OCI-LY1 (cell line): ENCODE data around the gene ZNF624.

Experiments
- H2AFZ ChIP-seq: fragments of 200-600 bp; sonication (generic), shearing (Covaris generic); 2 replicates; pipeline ENCODE4 v1.6.0; 2014; ENCODE audit warnings: antibody characterized with exemption, mild to moderate bottlenecking, low read length
- H3F3A ChIP-seq: fragments of 200-600 bp; sonication (generic), shearing (Covaris generic); 2 replicates; pipeline ENCODE4 v1.6.0; 2014; ENCODE audit warnings: mild to moderate bottlenecking, antibody characterized with exemption, low read length, moderate library complexity; ENCODE audit not compliant: insufficient read depth
- H3K27ac ChIP-seq: fragments of 200-600 bp; sonication (generic); 2 replicates; pipeline ENCODE4 v1.5.1; 2014; ENCODE audit warnings: low read length, mixed run types, mild to moderate bottlenecking, low read depth; ENCODE audit not compliant: poor library complexity, severe bottlenecking
- H3K27me3 ChIP-seq: fragments of 200-600 bp; sonication (generic); 2 replicates; pipeline ENCODE4 v1.6.0; 2014; ENCODE audit warnings: antibody characterized with exemption, mild to moderate bottlenecking, low read length, moderate library complexity; ENCODE audit not compliant: insufficient read depth
- H3K36me3 ChIP-seq: fragments of 200-600 bp; sonication (generic); 2 replicates; pipeline ENCODE4 v1.6.1; 2014; ENCODE audit warnings: mild to moderate bottlenecking, antibody characterized with exemption, low read length, moderate library complexity, mixed read lengths; ENCODE audit not compliant: insufficient read depth
- H3K4me1 ChIP-seq: fragments of 200-600 bp; sonication (generic); 2 replicates; pipeline ENCODE4 v1.5.1; 2014; ENCODE audit warnings: mild to moderate bottlenecking, low read length, moderate library complexity; ENCODE audit not compliant: insufficient read depth, severe bottlenecking
- H3K4me2 ChIP-seq: fragments of 200-600 bp; sonication (generic), shearing (Covaris generic); 2 replicates; pipeline ENCODE4 v1.6.1; 2014; ENCODE audit warnings: low read length
- H3K4me3 ChIP-seq: fragments of 200-600 bp; sonication (generic); 2 replicates; pipeline ENCODE4 v1.5.1; 2014; ENCODE audit warnings: low read length, low read depth, mild to moderate bottlenecking, mixed read lengths; ENCODE audit not compliant: poor library complexity, severe bottlenecking
- H3K79me2 ChIP-seq: fragments of 200-600 bp; shearing (Covaris generic); 2 replicates; pipeline ENCODE4 v1.6.1; 2016; ENCODE audit warnings: mixed run types, low read length, mixed read lengths; ENCODE audit not compliant: insufficient read depth
- H3K9ac ChIP-seq: fragments of 200-600 bp; sonication (generic), shearing (Covaris generic); 2 replicates; pipeline ENCODE4 v1.6.1; 2014; ENCODE audit warnings: mild to moderate bottlenecking, low read length, mixed read lengths
- H3K9me2 ChIP-seq: fragments of 200-600 bp; sonication (generic), shearing (Covaris generic); 2 replicates; pipeline ENCODE4 v1.6.1; 2014; ENCODE audit warnings: low read depth, mild to moderate bottlenecking, low read length, mixed read lengths
- H3K9me3 ChIP-seq: fragments of 200-600 bp; shearing (Covaris generic); 2 replicates; pipeline ENCODE4 v1.6.1; 2014; ENCODE audit warnings: low read length, mixed read lengths
- H4K20me1 ChIP-seq: fragments of 200-600 bp; sonication (generic), shearing (Covaris generic); 2 replicates; pipeline ENCODE4 v1.6.0; 2016; ENCODE audit warnings: mild to moderate bottlenecking, low read length; ENCODE audit not compliant: insufficient read depth
- EZH2 ChIP-seq: fragments of 200-600 bp; sonication (generic), shearing (Covaris generic); IDR thresholded peaks from 2 replicates; pipeline ENCODE4 v1.8.0; 2017; ENCODE audit warnings: borderline replicate concordance, mixed run types, mild to moderate bottlenecking, antibody characterized with exemption, low read length, moderate library complexity, mixed read lengths
- TF ChIP-seq, protein P1 (sequence below): fragments of 200-600 bp; sonication (generic), shearing (Covaris generic); IDR thresholded peaks from 2 replicates; pipeline ENCODE4 v1.5.1; 2017; ENCODE audit warnings: mild to moderate bottlenecking, antibody characterized with exemption, low read length, moderate library complexity, mixed read lengths

Gene ZNF624

DNA sequence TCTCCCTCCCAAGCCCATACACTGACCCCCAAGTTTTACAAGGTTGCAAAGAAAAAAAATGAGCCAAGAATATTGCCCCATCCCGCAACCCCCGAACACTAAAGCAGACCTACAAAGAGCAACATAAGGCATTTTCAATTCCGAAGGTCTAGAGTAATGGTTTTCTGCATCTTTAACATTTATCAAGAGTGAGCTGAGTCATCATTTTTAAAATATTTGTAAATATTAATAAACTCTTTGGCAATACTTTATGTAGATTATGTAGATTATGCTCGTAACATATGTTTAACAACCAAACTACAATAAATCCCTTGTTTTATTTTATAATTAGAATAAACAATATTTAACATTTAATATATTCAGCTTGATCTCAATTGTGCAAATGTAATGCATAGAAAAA is 1.4 kb downstream of the ZNF624 start:
- Histone ChIP-seq H3K9me3 (peaks cover 2% of the 10 kb centered on the region; the same call in 1 of the 2 replicates), H4K20me1 (no peaks in the 10 kb centered on the region), H3K4me3 (peak overlapping the region; percentile 76), H3K4me1 (peaks cover 5% of the 10 kb centered on the region), H3K27me3 (no peaks in the 10 kb centered on the region), H2AFZ (no peak overlapping the region), H3F3A (no peaks in the 10 kb centered on the region), H3K79me2 (no peaks in the 10 kb centered on the region), H3K9ac (no peak overlapping the region), H3K9me2 (no peaks in the 10 kb centered on the region), H3K27ac (no peak overlapping the region), H3K36me3 (no peaks in the 10 kb centered on the region), H3K4me2 (peak overlapping the region; percentile 78)
- no peak for TF ChIP-seq EZH2
- TF ChIP-seq, protein P1, sequence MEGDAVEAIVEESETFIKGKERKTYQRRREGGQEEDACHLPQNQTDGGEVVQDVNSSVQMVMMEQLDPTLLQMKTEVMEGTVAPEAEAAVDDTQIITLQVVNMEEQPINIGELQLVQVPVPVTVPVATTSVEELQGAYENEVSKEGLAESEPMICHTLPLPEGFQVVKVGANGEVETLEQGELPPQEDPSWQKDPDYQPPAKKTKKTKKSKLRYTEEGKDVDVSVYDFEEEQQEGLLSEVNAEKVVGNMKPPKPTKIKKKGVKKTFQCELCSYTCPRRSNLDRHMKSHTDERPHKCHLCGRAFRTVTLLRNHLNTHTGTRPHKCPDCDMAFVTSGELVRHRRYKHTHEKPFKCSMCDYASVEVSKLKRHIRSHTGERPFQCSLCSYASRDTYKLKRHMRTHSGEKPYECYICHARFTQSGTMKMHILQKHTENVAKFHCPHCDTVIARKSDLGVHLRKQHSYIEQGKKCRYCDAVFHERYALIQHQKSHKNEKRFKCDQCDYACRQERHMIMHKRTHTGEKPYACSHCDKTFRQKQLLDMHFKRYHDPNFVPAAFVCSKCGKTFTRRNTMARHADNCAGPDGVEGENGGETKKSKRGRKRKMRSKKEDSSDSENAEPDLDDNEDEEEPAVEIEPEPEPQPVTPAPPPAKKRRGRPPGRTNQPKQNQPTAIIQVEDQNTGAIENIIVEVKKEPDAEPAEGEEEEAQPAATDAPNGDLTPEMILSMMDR, result no peak

DNA sequence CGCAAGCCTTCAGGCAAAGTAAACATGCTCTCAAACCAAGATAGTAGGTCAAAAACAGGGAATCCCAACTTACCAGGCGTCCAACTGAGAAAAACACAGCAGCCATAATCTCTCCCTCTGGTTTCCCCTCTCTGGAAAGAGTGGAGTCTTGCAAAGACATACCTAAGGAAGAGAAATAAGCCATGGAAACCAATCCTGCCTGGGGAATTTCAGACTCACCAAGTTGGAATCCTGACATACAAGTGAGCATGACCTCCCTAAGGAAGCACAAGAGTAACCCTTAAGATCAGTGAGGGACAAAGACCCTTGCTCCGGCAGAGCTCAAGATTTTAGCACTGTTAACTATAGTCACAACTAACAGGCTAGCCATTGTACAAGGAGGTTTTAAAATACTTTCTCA is 4.1 kb downstream of the ZNF624 start:
- Histone ChIP-seq H3K4me2 (no peak overlapping the region), H3K9me3 (peaks cover 2% of the 10 kb centered on the region; the same call in 1 of the 2 replicates), H3K4me1 (peaks cover 5% of the 10 kb centered on the region), H3K9ac (no peak overlapping the region), H4K20me1 (no peaks in the 10 kb centered on the region), H2AFZ (no peak overlapping the region), H3K36me3 (no peaks in the 10 kb centered on the region; the same call in 1 of the 2 replicates), H3K79me2 (no peaks in the 10 kb centered on the region), H3F3A (no peaks in the 10 kb centered on the region), H3K27me3 (no peaks in the 10 kb centered on the region), H3K4me3 (no peak overlapping the region), H3K27ac (no peak overlapping the region), H3K9me2 (no peaks in the 10 kb centered on the region)
- TF ChIP-seq, protein P1, result no peak

DNA sequence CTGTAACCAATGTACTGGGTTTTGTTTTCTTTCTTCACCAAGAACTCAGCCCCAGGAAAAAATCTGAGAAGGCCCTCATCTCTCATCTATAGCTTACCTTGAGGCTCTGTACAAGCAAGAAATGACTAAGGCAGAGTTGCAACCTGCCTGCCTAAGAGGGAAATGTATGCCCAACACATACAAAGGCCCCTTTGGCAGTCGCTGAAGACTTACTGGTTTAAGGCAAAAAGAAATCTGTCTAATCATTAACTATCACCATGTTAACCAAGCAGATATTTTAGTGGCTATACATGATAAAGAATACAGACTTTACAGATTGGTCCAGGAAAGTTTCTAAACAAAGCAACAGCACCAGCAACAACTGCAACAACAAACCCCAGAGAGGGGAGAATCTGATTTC is 14.2 kb downstream of the ZNF624 start:
- Histone ChIP-seq H3K9ac (no peak overlapping the region), H4K20me1 (no peaks in the 10 kb centered on the region), H3K36me3 (peaks cover 1% of the 10 kb centered on the region; the same call in 1 of the 2 replicates), H3K4me1 (no peaks in the 10 kb centered on the region), H3K27me3 (no peaks in the 10 kb centered on the region), H3K79me2 (no peaks in the 10 kb centered on the region), H3K4me3 (no peak overlapping the region), H2AFZ (no peak overlapping the region), H3K9me3 (0 out of 2 replicates have a peak, but pooled peaks cover 6% of the 10 kb centered on the region), H3F3A (no peaks in the 10 kb centered on the region), H3K4me2 (no peak overlapping the region), H3K9me2 (no peaks in the 10 kb centered on the region), H3K27ac (no peak overlapping the region)
- no peak for TF ChIP-seq EZH2
- TF ChIP-seq, protein P1, result no peak
